Endothelial cell of umbilical vein (primary cell): ENCODE measurements around the gene KANK3.

ENCODE experiments used
- POLR2A ChIP-seq: IDR thresholded peaks from 2 replicates; pipeline ENCODE4 v1.6.1; 2012; ENCODE audit warnings: low read depth, mild to moderate bottlenecking, control low read depth, low read length
- POLR2AphosphoS5 ChIP-seq: IDR thresholded peaks from 2 replicates; pipeline ENCODE4 v1.6.1; 2012; ENCODE audit warnings: low read depth, mild to moderate bottlenecking, control low read depth, low read length, moderate library complexity; ENCODE audit not compliant: insufficient read depth
- TF ChIP-seq, protein P1 (sequence below): IDR thresholded peaks from 2 replicates; pipeline ENCODE4 v1.6.1; 2011; ENCODE audit not compliant: insufficient read depth, insufficient read length
- TF ChIP-seq, protein P2 (sequence below), 2 donors: IDR thresholded peaks; 1 replicate in 1 of 2; 2 replicates in 1 of 2; pipeline ENCODE4 v1.5.1; 2011; ENCODE audit warnings: low read length in 2 of 2, mild to moderate bottlenecking in 2 of 2, moderate library complexity in 2 of 2, control low read depth in 1 of 2, inconsistent platforms in 1 of 2, low read depth in 1 of 2; ENCODE audit not compliant: insufficient read depth in 1 of 2; ENCODE audit errors: extremely low read depth in 1 of 2

DNA sequence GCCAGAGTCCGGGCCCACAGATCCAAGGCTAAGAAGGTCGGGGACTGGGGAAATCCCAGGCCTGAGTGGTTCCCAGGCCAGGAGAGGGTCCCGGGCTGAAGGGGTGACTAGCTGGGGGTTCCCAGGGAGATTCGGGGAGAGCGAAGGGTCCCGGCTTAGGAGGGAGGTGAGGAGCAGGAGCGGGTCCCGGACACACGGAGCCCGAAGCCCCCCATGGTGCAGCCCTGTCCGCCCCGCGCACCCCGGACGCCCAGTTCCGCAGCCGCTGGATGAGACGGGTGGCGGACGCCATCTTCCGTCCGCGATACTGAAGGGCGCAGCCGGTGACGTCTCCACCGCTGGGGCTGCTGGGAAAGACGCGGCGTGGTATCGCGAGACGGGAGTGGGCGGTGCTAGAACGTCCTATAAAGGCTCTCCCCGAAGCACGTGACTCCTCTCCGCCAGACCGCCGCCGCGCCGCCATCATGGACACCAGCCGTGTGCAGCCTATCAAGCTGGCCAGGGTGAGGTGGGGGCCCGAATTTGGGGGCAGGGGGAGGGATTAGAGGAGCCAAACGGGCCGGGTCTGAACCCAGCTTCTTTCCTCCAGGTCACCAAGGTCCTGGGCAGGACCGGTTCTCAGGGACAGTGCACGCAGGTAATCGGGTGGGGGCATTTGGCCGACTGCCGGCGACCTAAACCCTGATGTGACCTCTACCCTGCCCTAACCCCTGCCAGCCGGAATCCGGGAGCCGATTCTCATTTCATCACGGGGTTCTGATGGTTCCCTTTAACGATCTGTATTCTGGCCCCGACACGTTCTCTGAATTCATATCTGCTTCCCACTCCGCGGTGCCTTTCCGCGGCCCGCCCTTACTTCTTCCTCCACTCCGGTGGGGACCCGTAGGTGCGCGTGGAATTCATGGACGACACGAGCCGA lies 21.7 kb downstream of the KANK3 start, which contains the start of the genes NDUFA7 and RPS28:
- TF ChIP-seq, protein P1, sequence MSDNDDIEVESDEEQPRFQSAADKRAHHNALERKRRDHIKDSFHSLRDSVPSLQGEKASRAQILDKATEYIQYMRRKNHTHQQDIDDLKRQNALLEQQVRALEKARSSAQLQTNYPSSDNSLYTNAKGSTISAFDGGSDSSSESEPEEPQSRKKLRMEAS = peak; percentile 80
- TF ChIP-seq, protein P2, sequence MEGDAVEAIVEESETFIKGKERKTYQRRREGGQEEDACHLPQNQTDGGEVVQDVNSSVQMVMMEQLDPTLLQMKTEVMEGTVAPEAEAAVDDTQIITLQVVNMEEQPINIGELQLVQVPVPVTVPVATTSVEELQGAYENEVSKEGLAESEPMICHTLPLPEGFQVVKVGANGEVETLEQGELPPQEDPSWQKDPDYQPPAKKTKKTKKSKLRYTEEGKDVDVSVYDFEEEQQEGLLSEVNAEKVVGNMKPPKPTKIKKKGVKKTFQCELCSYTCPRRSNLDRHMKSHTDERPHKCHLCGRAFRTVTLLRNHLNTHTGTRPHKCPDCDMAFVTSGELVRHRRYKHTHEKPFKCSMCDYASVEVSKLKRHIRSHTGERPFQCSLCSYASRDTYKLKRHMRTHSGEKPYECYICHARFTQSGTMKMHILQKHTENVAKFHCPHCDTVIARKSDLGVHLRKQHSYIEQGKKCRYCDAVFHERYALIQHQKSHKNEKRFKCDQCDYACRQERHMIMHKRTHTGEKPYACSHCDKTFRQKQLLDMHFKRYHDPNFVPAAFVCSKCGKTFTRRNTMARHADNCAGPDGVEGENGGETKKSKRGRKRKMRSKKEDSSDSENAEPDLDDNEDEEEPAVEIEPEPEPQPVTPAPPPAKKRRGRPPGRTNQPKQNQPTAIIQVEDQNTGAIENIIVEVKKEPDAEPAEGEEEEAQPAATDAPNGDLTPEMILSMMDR (IDR thresholded peaks at IDR 0.05; ENCODE audit: extremely low read depth in 1 of 2, insufficient read depth in 1 of 2, low read depth in 1 of 2, low read length in 2 of 2) = peak in 1 of 2 donors; percentile 12
- TF ChIP-seq POLR2AphosphoS5 = peak; percentile 97
- peak; percentile 97 for TF ChIP-seq POLR2A
